ENCODE measurements around the gene DNAJC15. TPM values are rescaled to one million over a fixed set of nuclear protein-coding genes. Genes with fewer than 3 reads are reported as not detected.

DNAJC15 gene
- polyA plus RNA-seq, 1 experiment, result 63.9 TPM

GRCh38 chr13:43145534-43146196 lies 122.3 kb downstream of the DNAJC15 start:
- Histone ChIP-seq H3K27me3 (ENCODE audit: control insufficient read depth, insufficient read depth, low read length) (no peaks in the 10 kb centered on the region; the same call in 1 of the 2 replicates), H3K36me3 (ENCODE audit: control insufficient read depth, insufficient read depth, low read length) (no peaks in the 10 kb centered on the region), H3K4me3 (ENCODE audit: low read depth, low read length) (no peak overlapping the region)
- ChIA-PET CTCF (no interaction called here), POLR2A (no interaction called here)
- no peak for DNase-seq (ENCODE audit: low read depth)
- no peak for TF ChIP-seq CTCF (IDR thresholded peaks at IDR 0.05; ENCODE audit: insufficient read depth, low read depth, low read length)

DNA sequence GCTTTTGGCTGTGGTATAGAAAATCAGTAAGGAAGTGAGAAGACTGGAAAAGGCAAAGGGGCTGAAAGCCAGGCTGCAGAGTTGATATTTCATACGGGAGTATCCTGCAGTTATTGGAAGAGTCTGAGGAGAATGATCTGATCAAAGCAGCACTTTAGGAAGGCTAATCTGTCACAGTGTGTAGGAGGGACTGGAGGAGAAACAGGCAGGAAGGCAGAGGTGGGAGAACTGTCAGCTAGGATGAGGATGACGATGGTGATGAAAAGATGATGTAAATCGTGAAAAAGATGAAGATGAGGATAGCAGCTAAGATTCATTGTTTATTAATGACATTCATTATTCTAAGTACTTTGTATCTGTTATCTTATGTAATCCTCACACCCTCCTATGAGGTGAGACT lies 123.0 kb downstream of the DNAJC15 start:
- H3K27me3 ChIP-seq (ENCODE audit: control insufficient read depth, insufficient read depth, low read length), result no peaks in the 10 kb centered on the region; the same call in 1 of the 2 replicates
- no peak for TF ChIP-seq CTCF (IDR thresholded peaks at IDR 0.05; ENCODE audit: insufficient read depth, low read depth, low read length)
- ChIA-PET CTCF (no interaction called here), POLR2A (no interaction called here)
- no peak for DNase-seq (ENCODE audit: low read depth)
- H3K36me3 ChIP-seq (ENCODE audit: control insufficient read depth, insufficient read depth, low read length), result no peaks in the 10 kb centered on the region
- H3K4me3 ChIP-seq (ENCODE audit: low read depth, low read length), result no peak overlapping the region

DNA sequence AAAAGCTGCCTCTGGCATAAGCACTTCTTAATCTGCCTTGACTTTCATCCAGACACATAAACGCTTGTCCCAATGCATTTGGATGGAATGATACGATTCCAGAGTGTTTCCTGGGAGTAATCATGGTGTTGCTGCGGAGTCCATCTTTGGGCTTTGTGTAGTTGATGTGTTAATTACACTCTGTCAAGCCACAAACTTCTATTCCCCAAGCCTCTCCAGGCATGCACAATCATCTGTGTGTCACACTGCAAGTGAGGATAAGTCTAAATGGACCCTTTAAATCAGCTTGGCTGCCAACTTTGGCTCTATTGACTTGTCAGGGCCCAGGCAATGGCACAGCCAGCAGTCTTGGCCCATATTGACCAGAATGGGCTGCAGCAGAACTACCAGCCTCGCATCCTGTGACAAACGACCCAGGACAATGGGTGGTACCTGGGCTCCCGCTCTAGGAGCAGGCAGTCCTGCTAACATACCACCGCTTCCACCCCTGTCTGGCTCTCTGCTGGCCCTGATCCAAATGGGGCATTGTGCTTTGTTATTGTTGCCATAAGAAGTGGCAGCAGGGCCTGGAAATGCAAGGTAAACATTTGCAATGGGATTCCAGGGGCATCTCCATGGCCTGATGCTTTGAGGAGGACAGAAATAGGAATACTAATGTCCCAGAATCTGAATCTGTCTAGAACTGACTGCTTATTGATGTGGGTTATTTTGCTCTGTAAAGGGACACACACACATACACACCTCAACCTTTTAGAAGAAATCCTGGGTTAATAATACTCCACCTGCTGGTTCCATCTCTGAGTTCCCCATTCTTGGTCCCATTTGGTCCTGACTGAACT lies 127.2 kb downstream of the DNAJC15 start:
- POLR2A ChIA-PET, result no interaction called here
- Histone ChIP-seq H3K27me3 (ENCODE audit: control insufficient read depth, insufficient read depth, low read length) (no peaks in the 10 kb centered on the region; the same call in 1 of the 2 replicates), H3K4me3 (ENCODE audit: low read depth, low read length) (no peak overlapping the region), H3K36me3 (ENCODE audit: control insufficient read depth, insufficient read depth, low read length) (no peaks in the 10 kb centered on the region)
- DNase-seq (ENCODE audit: low read depth), result no peak
- CTCF ChIA-PET, result no interaction called here
- no peak for TF ChIP-seq CTCF (IDR thresholded peaks at IDR 0.05; ENCODE audit: insufficient read depth, low read depth, low read length)

DNA sequence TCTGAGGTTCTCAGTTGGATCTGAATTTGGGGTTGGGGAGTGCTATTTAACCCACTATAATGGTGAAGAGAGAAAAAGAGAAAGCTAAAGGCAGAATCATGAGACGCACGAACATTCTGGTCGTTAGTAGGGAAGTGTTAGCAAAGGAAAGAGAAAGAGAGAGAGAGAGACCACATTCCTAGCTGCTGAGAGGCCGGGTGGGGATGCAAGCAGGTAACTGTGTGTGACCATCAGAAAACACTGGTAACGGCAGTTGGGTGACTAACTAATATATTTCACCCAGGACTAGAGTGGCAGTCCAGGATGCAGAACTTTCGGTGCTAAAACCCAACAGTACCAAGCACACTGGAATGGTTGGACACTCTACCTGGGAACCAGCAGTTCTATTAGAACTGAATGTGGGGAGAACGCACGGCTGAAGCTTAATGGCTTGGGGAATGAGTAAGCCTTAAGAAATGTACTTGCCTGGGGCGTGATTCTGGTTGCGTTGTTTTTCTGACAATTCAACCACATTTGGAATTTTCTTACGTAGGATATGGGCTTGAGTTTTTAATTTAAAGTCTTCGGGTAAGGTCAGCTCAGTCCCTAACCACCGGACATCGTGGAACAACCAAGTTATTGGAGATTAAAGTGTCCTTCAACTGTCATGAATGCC lies 130.2 kb downstream of the DNAJC15 start:
- ChIA-PET POLR2A (no interaction called here), CTCF (interaction anchor here (0.7 kb wide), 1 partner anchor 455 kb away, joined by 3 read pairs; no protein-coding TSS in a partner anchor)
- Histone ChIP-seq H3K27me3 (ENCODE audit: control insufficient read depth, insufficient read depth, low read length) (no peaks in the 10 kb centered on the region), H3K36me3 (ENCODE audit: control insufficient read depth, insufficient read depth, low read length) (no peaks in the 10 kb centered on the region), H3K4me3 (ENCODE audit: low read depth, low read length) (no peak overlapping the region)
- no peak for TF ChIP-seq CTCF (IDR thresholded peaks at IDR 0.05; ENCODE audit: insufficient read depth, low read depth, low read length)
- DNase-seq (ENCODE audit: low read depth), result peak; percentile 89

DNA sequence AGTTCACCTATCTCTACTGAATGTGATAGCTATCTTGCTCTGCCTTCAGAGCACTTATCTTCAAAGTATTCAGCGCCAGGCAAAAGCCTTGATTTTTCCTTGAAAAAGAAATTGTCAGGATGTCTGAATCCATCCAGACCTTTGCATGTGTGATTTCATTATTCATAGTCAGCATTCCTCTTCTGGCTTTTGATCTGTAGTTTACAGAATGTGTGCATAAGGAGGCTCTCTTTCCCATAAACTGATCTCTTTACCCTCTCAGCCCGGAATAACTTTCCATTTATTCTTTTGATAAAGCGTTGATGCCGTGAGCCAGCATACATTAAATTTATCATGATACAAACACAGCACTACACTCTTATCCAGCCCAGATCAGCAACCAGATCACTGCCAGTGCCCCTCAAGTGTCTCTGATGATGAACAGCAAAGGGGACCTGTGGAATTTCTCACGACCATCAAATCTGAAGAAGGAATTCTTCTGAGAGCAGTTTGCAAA lies 130.8 kb downstream of the DNAJC15 start:
- TF ChIP-seq CTCF (IDR thresholded peaks at IDR 0.05; ENCODE audit: insufficient read depth, low read depth, low read length), result no peak
- H3K36me3 ChIP-seq (ENCODE audit: control insufficient read depth, insufficient read depth, low read length), result no peaks in the 10 kb centered on the region
- no peak for DNase-seq (ENCODE audit: low read depth)
- CTCF ChIA-PET, result interaction anchor here (0.6 to 0.7 kb wide), 2 partner anchors 13 to 454 kb away, joined by 3 read pairs; no protein-coding TSS in a partner anchor
- POLR2A ChIA-PET, result interaction anchor here (0.6 kb wide), 1 partner anchor 185 kb away, joined by 3 read pairs; no protein-coding TSS in a partner anchor
- H3K4me3 ChIP-seq (ENCODE audit: low read depth, low read length), result no peak overlapping the region
- H3K27me3 ChIP-seq (ENCODE audit: control insufficient read depth, insufficient read depth, low read length), result no peaks in the 10 kb centered on the region
